Measurements from ENCODE around the gene CENPE.

Gene CENPE

DNA sequence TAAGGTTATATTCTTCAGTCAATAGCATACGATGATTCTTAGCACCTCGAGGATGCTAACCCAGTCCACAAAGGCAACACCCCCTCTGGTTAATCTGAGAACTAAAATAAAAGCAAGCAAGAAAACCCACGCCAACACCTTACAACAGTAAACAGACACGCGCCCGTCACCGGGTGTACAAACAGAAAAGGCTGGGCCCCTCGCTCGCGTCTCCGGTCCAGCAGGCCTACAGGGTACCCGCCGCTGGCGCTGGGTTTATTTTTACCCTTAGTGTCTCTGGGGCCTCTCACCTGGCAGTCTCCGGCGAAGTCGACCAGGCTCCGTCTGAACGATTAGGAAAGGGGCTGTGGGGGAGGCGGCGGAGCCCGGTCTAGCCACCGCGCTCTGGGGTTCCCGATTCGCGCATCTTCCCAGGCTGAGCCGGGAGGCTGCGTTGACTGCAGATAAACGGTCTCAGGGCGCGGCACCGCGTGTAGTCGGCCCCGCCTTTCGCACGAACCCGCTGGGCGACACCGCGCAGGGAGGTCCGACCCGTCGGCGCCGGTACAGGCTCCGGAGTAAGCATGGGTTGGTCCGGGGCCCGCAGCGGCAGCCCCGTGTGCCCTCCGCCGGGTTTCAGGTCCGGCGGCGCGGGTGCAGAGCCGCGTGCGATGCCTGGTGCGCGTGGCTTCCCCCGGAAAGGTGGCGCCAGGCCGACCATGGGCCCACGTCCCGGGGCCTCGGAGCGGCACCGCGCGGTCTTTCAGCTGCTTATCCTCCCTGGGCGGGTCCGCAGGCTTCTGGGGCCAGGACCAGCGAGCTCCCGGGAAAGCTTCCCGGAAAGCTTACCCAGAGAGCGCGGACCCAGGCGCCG is 122.0 kb downstream of the CENPE start:
- DNase-seq = peak; percentile 18

DNA sequence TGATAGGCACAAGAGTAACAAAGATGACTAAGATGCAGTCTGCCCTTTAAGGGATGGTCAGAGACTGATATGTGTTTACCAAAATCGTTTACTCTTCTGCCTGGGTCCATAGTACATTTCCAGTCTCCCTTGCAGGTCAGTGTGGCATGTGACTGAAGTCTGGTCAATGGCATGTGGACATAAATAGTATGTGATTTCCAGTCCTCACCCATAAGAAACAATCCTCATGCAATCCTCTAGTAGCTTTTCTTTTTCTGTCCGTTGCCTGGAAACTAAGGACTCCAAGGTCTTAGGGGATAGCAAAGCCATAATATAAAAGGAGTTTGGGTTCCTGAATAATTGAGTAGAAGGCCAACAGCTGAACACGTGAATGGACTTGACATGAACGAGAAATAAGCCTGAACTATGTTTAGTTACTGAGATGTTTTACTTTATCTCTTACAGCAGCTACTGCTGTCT is 122.7 kb downstream of the CENPE start:
- no peak for DNase-seq

DNA sequence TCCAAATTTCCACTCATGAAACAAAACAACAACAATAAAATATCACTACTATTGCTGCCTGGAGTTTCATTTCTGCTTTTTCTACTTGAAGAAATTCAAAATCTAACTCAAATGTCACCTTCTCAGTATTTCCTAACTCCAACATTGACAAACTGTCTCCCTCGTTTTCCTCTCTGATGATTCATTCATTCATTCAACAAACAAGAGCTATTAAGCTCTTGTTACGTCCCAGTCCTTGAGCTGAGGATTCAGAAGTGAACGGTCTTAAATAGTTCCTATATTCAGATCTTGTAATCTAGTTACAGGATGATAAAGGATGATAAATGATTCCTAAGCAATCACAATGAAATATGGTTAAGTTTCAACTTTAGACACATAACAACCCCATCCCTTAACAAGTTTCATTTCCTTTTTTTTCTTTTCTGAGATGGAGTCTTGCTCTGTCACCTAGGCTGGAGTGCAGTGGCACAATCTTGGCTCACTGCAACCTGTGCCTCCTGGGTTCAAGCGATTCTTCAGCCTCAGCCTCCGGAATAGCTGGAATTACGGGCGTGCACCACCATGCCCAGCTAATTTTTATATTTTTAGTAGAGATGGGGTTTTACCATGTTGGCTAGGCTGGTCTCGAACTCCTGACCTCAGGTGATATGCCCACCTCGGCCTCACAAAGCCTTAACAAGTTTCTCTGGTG is 123.3 kb downstream of the CENPE start:
- peak; percentile 93 for DNase-seq

DNA sequence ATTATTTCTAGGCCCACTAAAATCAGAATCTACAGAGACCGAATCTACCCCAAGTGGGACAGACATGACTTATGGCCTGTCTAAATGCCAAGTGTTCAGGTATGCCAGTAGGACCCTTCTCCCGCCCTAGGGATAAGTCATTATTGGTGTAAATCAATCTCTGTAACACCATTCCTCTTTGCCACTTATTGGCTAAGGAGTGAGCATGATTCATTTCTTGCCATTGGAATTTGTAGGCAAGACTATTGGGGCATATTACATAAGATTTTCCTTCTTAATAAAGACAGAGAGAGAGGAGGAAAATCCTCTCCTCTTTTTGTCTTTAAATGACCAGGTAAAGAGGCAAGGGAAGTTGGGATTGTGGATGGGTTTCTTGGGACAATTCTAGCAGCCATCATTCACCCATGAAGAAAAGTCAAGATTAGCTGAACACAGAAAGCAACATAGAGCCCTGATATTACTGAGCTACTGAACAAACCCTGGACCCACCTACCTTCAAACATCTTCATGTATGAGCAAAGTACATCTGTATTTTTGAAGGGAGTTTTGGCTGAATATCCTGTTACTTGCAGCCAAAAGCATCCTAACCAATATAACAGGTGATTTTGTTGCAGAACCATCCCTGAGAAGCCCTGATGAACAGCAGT is 124.2 kb downstream of the CENPE start:
- DNase-seq = no peak

DNA sequence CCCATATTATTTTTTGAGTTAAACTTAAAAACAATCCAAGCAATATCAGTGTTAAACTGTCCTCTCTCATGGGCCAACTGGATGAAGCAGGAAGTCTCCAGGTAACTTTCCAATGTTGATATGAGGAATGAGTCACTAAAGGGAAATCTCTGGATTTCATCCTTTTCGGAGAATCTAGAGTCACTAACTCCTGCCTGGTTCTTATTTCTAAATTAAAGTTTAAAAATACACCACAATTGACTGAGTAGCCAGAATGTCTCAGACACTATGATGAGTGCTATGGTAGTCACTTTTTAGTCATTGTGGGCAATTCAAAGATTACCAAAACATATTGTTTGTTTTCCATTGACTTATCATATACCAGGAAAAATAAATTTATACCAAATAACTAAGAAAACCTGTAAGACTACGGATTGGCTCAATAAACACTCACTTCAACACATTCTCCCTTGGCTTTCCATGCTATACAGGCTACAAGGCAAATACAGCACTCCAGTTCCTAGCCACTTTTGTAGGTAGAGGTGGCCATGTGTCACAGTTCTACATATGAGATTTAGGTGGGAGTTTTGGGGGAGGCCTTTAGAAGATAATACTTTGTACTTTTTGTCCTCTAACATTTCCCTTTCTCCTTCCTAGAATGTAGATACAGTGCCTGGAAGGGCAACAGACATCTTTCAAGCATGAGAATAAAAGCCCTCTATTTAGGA is 130.1 kb downstream of the CENPE start:
- DNase-seq = no peak

DNA sequence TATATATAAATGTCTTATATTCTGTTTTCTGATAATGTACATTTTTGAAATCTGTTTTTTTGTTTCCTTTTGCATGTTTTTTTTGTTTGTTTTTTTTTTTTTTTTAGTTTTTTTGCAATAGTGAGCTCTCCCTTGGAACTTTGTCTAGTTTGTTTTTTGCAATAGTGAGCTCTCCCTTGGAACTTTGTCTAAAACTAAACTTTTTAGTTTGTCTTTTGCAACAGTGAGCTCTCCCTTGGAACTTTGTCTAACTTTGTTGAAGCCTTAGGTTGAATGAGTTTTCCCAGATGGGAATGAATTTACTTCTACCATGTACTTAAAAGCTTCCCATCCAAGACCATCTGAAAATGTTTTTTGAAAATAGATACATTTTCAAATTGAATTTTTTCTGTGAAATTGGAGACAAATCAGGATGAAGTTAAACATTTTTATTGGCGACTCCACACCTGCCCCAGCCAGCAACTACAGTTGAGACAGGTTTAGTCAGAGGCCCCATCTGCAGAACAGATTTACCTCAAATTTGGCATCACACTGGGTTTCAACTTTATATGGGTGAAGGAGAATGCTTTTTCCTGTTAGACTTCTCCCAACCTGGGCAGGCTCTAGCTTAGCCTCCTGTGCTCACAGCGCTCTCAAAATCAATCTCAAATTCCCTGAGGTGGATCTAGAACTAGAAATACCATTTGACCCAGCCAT is 137.5 kb downstream of the CENPE start:
- DNase-seq = no peak
